ENCODE results near the gene CDCA3. TPM values are rescaled to one million over a fixed set of nuclear protein-coding genes. Genes with fewer than 3 reads are reported as not detected.

Gene CDCA3
- total RNA-seq, 4 donors from 2014 or later: 0.47 to 1.6 (median 1.1) TPM

DNA sequence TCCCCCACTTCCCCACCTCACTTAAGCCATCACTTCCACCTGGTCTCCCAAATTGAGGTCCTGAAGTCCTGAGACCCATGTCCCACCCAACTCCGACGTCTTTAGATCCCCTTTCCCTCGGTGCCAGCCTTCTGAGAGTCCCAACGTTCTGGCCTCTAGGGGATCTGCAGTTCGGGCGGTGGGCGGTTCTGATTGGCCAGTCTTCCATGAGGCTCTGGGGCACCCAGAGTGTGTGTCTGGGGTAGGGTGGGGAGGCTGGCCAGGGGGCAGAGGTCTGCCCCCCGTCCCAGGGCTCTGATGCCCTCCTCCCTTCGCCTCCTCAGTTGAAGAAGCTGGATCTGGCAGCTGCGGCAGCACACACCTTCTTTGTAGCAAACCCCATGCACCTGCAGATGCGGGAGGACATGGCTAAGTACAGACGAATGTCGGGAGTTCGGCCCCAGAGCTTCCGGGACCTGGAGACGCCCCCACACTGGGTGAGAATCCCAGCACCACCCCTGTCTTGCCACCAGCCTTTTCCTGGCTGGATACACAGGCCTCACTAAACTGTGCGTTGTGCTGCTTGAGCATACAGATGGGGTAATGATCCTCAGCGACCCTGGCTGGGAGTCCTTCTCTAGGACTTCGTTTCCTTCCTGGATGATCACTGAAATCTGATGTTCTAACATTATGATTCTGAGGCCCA is 21.4 kb downstream of the CDCA3 start:
- TF ChIP-seq, protein P1, sequence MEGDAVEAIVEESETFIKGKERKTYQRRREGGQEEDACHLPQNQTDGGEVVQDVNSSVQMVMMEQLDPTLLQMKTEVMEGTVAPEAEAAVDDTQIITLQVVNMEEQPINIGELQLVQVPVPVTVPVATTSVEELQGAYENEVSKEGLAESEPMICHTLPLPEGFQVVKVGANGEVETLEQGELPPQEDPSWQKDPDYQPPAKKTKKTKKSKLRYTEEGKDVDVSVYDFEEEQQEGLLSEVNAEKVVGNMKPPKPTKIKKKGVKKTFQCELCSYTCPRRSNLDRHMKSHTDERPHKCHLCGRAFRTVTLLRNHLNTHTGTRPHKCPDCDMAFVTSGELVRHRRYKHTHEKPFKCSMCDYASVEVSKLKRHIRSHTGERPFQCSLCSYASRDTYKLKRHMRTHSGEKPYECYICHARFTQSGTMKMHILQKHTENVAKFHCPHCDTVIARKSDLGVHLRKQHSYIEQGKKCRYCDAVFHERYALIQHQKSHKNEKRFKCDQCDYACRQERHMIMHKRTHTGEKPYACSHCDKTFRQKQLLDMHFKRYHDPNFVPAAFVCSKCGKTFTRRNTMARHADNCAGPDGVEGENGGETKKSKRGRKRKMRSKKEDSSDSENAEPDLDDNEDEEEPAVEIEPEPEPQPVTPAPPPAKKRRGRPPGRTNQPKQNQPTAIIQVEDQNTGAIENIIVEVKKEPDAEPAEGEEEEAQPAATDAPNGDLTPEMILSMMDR (IDR thresholded peaks at IDR 0.05): no peak
- DNase-seq (ENCODE audit: low spot score) (no peak), ATAC-seq (ENCODE audit: low FRiP score) (peak; percentile 3)

DNA sequence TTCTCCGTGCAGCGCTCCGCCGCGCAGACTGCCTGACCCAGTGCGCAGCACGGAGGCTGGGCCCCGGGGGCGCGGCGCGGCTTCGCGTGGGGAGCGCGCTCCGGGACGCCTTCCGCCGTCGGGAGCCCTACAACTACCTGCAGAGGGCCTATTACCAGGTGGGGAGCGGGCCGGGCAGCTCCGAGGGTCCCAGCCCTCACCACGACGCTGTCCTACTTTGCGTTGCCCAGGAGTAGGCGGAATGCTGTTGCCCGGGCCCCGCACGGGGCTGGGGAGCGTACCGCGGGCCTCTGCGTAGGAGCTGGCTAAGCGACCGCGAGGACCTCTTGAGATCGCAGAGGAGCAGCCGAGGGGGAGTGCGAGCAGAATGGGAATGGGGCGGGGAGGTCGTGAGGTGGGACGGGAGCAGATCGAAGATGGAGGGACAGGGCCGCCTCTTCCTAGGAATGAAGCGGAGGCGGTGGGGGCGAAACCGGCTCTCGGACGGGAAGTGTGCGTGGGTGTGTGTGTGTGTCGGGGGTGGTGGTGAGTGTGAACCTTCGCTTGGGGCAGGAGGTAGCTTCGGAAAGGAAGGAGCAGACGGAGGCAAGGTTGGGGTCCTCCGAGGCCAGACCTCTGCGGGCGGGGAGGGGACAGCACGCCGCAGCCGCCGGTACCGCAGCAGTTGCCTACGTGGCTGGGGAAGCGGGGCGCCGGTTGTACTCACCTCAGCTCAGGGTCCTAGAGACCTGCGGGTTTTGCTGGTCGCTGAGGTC is 22.1 kb downstream of the CDCA3 start:
- TF ChIP-seq, protein P1 (IDR thresholded peaks at IDR 0.05): no peak
- ATAC-seq (ENCODE audit: low FRiP score) (peak; percentile 34), DNase-seq (ENCODE audit: low spot score) (no peak)

- TF ChIP-seq, protein P1 (IDR thresholded peaks at IDR 0.05): no peak
- ATAC-seq (ENCODE audit: low FRiP score) (peak; percentile 4), DNase-seq (ENCODE audit: low spot score) (no peak)
These were observed 22.9 kb downstream of the CDCA3 start, which contains the start of gene P3H3 for GRCh38 chr12:6827982-6828780. Gene P3H3 (plus strand): TSS chr12:6828407. CDS start chr12:6828441, 34 bp downstream.

DNA sequence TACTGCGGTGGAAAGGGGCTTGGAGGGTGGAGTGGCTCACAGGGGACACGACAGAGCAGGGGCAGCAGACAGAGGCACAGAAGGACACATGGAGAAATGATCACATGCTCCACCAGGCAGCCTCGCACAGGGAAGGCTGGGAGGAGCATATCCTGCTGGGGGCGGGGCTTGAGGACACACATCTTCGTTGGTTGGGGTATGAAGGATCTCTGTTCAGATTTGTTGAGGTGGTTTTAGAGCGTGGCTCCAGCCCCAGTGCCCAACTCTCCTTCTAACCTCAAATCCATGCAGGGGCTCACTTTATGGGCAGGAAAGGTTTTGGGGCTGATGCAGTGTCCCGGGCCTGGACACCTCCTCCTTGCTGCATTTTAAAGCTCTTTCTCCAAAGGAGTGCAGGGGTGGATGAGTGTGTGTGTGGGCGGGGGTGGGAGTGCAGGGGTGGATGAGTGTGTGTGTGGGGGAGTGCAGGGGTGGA is 23.6 kb downstream of the CDCA3 start:
- peak; percentile 65 for DNase-seq (ENCODE audit: low spot score)
- TF ChIP-seq, protein P1 (IDR thresholded peaks at IDR 0.05): no peak
- ATAC-seq (ENCODE audit: low FRiP score): peak; percentile 31

GRCh38 chr12:6826734-6827436 is 24.2 kb downstream of the CDCA3 start:
- no peak for ATAC-seq (ENCODE audit: low FRiP score)
- TF ChIP-seq, protein P1 (IDR thresholded peaks at IDR 0.05): no peak
- no peak for DNase-seq (ENCODE audit: low spot score)

GRCh38 chr12:6826125-6826733 is 24.9 kb downstream of the CDCA3 start:
- no peak for ATAC-seq (ENCODE audit: low FRiP score)
- no peak for DNase-seq (ENCODE audit: low spot score)
- TF ChIP-seq, protein P1 (IDR thresholded peaks at IDR 0.05): no peak

Data from omental fat pad (tissue), 4 donors.